RPMI7951 (cell line): ENCODE results near the gene APLP2. TPM values are rescaled to one million over a fixed set of nuclear protein-coding genes. Genes with fewer than 3 reads are reported as not detected.
A peak's percentile ranks its signal among the peaks of the same experiment; 100 is the strongest.

ENCODE experiments used
- DNase-seq: peaks from one replicate; pipeline ENCODE4 v3.0.0-alpha.2; 2012; ENCODE audit warnings: low read depth
- total RNA-seq: library from RNA; depleted of rRNA; stranded (reverse); fragments of >200 nt; shearing (Covaris generic); gene quantifications from 2 replicates; pipeline ENCODE4 v1.2.3, GENCODE V29; 2014

APLP2 gene
- total RNA-seq, 1 experiment from 2014 or later, result 180 TPM

- peak; percentile 45 for DNase-seq
Measured at GRCh38 chr11:130055617-130056016, 14.1 kb upstream of the APLP2 start.

GRCh38 chr11:130061017-130061416 is 8.7 kb upstream of the APLP2 start:
- DNase-seq, result no peak

GRCh38 chr11:130062026-130062425 is 7.7 kb upstream of the APLP2 start:
- no peak for DNase-seq

GRCh38 chr11:130063451-130063850 is 6.2 kb upstream of the APLP2 start:
- DNase-seq, result no peak

GRCh38 chr11:130064596-130064995 is 5.1 kb upstream of the APLP2 start:
- no peak for DNase-seq

GRCh38 chr11:130066338-130066737 is 3.4 kb upstream of the APLP2 start:
- no peak for DNase-seq

- no peak for DNase-seq
Measured at GRCh38 chr11:130068546-130068985, 1.1 kb upstream of the APLP2 start.

GRCh38 chr11:130068986-130069658 is 572 bp upstream of the APLP2 start:
- DNase-seq, result peak; percentile 91

GRCh38 chr11:130070109-130070845 is 583 bp downstream of the APLP2 start:
- DNase-seq, result peak; percentile 43

GRCh38 chr11:130070846-130071200 is 1.1 kb downstream of the APLP2 start:
- DNase-seq, result peak; percentile 9

GRCh38 chr11:130071211-130071712 is 1.6 kb downstream of the APLP2 start:
- peak; percentile 19 for DNase-seq

- no peak for DNase-seq
Measured at GRCh38 chr11:130074736-130075135, 5.0 kb downstream of the APLP2 start.

GRCh38 chr11:130076778-130077481 is 7.2 kb downstream of the APLP2 start:
- no peak for DNase-seq

- DNase-seq, result no peak
Measured at GRCh38 chr11:130077671-130078070, 8.0 kb downstream of the APLP2 start.

GRCh38 chr11:130078080-130078479 is 8.4 kb downstream of the APLP2 start:
- DNase-seq, result no peak

GRCh38 chr11:130085671-130086290 is 16.1 kb downstream of the APLP2 start:
- DNase-seq, result no peak

GRCh38 chr11:130086669-130087068 is 17.0 kb downstream of the APLP2 start:
- no peak for DNase-seq

GRCh38 chr11:130087294-130087926 is 17.7 kb downstream of the APLP2 start:
- no peak for DNase-seq

- no peak for DNase-seq
Measured at GRCh38 chr11:130088217-130088616, 18.5 kb downstream of the APLP2 start.

GRCh38 chr11:130088919-130089673 is 19.4 kb downstream of the APLP2 start:
- DNase-seq, result no peak

- no peak for DNase-seq
Measured at GRCh38 chr11:130089674-130090073, 20.0 kb downstream of the APLP2 start.
